ENCODE data around the gene SIRT3.
"Not testable (repeated sequence)": the region's sequence is repeated elsewhere in the genome, so short reads cannot be mapped to it uniquely, and the experiment has no call there.

DNA sequence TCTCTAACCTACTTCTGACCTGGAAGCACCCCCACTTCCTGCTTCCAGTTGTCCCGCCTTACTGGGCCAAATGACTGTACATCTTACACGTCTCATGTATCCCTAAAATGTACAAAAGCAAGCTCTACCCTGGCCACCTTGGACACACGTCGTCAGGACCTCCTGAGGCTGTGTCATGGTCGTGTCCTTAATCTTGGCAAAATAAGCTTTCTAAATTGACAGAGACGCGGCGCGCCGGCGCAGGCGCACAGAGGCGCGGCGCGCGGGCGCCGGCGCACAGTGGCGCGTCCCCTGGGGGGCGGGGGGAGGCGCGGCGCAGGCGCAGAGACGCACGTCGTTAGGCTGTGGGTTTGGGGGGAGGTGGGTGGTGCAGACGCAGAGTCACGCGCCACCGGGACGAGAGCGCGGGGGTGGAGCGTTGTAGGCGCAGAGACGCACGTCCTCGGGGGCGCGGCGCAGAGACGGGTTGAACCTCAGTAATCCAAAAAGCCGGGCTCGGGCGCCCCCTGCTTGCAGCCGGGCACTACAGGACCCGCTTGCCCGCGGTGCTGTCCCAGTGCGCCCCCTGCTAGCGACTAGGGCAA, 46.9 kb downstream of the SIRT3 start:
- TF ChIP-seq, protein P1, sequence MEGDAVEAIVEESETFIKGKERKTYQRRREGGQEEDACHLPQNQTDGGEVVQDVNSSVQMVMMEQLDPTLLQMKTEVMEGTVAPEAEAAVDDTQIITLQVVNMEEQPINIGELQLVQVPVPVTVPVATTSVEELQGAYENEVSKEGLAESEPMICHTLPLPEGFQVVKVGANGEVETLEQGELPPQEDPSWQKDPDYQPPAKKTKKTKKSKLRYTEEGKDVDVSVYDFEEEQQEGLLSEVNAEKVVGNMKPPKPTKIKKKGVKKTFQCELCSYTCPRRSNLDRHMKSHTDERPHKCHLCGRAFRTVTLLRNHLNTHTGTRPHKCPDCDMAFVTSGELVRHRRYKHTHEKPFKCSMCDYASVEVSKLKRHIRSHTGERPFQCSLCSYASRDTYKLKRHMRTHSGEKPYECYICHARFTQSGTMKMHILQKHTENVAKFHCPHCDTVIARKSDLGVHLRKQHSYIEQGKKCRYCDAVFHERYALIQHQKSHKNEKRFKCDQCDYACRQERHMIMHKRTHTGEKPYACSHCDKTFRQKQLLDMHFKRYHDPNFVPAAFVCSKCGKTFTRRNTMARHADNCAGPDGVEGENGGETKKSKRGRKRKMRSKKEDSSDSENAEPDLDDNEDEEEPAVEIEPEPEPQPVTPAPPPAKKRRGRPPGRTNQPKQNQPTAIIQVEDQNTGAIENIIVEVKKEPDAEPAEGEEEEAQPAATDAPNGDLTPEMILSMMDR (conservative IDR thresholded peaks at IDR 0.05; ENCODE audit: low read length), result not testable (repeated sequence)
- TF ChIP-seq EZH2phosphoT487 (IDR thresholded peaks at IDR 0.05; ENCODE audit: borderline replicate concordance), result not testable (repeated sequence)

All from Loucy (cell line).